DND-41 (cell line): ENCODE data around the gene CERS6.

Experiments used
- CTCF ChIP-seq: IDR thresholded peaks from 2 replicates; pipeline ENCODE4 v1.5.1; 2012; ENCODE audit warnings: borderline replicate concordance, low read length, moderate library complexity, mild to moderate bottlenecking; ENCODE audit not compliant: poor library complexity, severe bottlenecking; ENCODE audit errors: extremely low read depth
- EZH2 ChIP-seq: IDR thresholded peaks from 3 replicates; pipeline ENCODE4 v1.6.1; 2012; ENCODE audit warnings: borderline replicate concordance, low read depth, mild to moderate bottlenecking, moderate library complexity, low read length, inconsistent platforms; ENCODE audit not compliant: severe bottlenecking

- TF ChIP-seq CTCF, result no peak
- TF ChIP-seq EZH2, result no peak
Measured at GRCh38 chr2:168469281-168469988, 13.4 kb downstream of the CERS6 start.
